ENCODE data around the gene PIEZO1.

PIEZO1 gene

DNA sequence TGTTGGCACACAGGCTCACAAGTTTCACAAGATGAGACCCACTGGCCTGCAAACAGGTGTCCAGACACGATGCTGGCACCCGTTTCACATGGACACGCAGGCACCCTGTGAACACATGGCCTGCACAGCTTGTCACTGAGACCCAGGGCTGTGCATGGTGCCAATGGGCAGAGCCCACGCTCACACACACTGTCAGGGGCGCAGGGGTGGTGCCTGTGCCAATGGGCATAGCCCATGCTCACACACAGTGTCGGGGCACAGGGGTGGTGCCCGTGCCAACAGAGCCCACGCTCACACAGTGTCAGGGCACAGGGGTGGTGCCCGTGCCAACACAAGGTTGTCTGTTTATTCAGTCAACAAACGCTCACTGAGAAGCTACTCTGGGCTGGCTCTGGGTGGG lies 49.4 kb downstream of the PIEZO1 start:
- DNase-seq (ENCODE audit: low spot score): no peak

DNA sequence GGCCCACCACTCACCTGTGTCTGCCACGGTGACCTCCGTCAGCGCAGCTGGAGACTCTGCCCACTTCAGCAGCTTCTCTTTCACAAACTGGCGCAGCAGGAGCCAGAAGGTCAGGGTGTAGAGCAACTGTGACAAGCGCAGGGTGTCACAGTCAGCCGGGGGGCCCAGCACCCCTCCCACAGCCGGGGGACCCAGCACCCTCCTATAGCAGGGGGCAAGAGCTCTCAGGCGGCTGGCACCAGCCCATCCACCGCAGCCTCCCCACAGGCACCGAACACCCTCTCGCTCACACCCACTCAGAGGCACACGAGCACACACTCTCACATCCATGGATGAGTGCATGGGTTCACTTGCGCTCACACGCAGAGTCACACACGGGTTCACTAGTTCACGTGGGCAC lies 49.9 kb downstream of the PIEZO1 start:
- no peak for DNase-seq (ENCODE audit: low spot score)

DNA sequence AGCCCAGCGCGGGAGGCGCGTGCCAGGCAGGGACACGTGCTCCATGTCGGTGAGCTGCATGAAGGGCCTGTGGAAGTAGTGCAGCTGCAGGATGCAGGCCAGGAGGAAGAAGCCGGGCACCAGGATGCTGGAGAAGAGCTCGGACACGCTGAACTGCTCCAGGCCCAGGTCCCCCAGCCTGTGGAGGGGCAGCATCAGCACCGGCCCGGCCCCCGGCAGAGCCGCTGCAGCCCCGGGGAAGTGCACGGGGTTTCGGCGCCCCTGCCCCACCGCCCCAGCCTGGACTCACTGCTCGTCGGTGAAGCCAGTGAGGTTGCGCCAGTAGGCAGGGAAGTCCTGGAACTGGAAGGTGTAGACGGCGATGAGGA lies 50.7 kb downstream of the PIEZO1 start:
- DNase-seq (ENCODE audit: low spot score): no peak

- no peak for DNase-seq (ENCODE audit: low spot score)
Observed at GRCh38 chr16:88733630-88734360, 51.2 kb downstream of the PIEZO1 start.

DNA sequence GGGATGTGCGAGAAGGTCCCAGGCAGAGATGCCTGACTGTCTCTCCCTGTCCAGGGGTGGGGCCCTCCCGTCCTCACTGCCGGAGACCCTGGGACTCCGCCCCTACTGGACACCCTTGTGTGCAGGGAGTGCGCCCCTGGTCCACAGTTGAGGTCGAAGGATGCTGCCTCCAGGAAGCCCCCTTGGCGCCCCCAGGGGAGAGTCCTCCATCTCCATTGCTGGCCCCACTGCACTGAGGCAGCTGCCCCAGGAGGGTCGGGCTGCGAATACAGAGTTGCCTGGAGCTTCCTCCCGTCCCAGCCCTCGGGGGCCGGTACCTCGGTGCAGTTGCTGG lies 52.1 kb downstream of the PIEZO1 start:
- DNase-seq (ENCODE audit: low spot score): no peak

GRCh38 chr16:88732172-88732960 lies 52.7 kb downstream of the PIEZO1 start:
- DNase-seq (ENCODE audit: low spot score): no peak

DNA sequence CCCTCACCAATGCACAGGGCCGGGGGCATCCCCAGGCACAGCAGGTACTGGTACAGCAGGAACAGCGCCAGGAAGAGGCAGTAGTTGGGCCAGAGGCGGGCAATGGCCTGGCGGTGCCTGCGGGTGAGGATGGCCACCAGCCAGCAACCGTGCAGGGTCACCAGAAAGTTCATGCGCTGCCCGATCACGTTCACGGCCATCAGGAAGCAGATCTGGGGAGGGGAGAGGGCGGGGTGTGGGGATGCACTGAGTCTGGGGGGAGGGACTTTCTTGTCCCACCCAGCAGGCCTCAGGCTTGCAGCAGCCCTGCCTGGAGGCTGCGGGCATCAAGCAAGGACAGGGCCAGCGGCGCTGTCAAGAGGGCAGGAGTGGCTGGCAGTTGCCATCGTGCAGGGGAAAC lies 53.3 kb downstream of the PIEZO1 start:
- DNase-seq (ENCODE audit: low spot score): no peak

DNA sequence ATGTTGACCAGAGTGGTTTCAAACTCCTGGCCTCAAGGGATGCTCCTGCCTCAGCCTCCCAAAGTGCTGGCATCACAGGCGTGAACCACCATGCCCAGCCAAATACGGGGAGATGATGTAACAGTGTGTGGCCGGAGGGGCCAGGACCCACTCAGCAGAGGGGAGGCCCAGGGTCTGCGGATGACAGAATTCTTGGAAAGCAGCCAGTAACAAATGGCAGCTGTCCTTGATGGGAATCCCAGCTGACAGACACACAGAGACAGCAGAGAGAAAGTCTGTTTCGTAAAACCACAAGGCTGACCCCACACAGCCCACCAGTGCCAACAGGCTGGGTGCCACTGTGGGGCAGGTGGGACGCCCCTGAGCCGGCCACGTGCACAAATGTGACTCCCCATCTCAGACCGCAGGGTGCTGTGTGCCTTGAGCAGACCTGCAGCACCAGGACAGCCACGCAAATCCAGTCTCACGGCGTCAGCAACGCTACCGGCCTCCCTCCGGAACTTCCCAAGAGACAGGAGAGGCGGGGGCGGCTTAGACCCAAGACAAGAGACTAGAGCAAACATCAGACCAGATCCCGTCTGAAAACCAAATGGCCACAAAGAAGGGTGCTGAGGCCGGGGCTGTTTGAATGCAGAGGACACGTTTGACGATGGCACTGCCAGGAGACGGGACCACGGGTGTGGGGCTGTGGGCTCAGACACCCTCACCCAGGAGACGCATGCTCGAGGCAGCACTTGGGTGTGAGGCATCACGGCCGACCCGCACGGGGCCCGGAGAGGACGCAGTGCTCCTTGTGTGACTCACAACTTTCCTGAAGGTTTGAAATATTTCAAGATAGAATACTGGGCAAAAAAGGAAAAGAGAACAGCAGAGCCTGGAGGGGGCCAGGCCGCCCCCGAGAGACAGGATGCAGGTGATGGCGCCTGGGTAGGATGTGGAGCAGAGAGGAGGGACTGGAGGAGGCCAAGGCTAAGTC lies 54.1 kb downstream of the PIEZO1 start:
- DNase-seq (ENCODE audit: low spot score): no peak

GRCh38 chr16:88727871-88728270 lies 57.1 kb downstream of the PIEZO1 start:
- no peak for DNase-seq (ENCODE audit: low spot score)

- DNase-seq (ENCODE audit: low spot score): no peak
Observed at GRCh38 chr16:88726981-88727380, 58.0 kb downstream of the PIEZO1 start.

DNA sequence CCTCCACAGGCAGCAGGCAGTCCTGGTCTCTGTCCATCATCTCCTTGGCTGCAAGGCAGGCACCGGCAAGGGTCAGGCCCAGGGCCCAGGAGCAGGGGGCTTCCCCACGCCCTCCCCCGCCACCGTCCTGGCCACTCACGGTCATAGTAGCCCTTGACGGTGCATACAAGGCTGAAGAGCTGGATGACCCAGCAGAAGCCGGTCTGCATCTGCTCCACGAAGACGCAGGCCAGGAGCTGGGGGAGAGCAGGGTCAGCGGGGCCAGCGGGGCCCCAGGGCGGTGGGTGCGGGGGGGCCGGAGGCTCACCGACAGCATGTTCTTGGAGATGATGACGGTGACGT lies 58.6 kb downstream of the PIEZO1 start:
- no peak for DNase-seq (ENCODE audit: low spot score)

- no peak for DNase-seq (ENCODE audit: low spot score)
Observed at GRCh38 chr16:88725609-88726407, 59.2 kb downstream of the PIEZO1 start.

GRCh38 chr16:88724855-88725555 lies 60.0 kb downstream of the PIEZO1 start:
- DNase-seq (ENCODE audit: low spot score): no peak

- DNase-seq (ENCODE audit: low spot score): no peak
Observed at GRCh38 chr16:88723911-88724310, 61.1 kb downstream of the PIEZO1 start.

DNA sequence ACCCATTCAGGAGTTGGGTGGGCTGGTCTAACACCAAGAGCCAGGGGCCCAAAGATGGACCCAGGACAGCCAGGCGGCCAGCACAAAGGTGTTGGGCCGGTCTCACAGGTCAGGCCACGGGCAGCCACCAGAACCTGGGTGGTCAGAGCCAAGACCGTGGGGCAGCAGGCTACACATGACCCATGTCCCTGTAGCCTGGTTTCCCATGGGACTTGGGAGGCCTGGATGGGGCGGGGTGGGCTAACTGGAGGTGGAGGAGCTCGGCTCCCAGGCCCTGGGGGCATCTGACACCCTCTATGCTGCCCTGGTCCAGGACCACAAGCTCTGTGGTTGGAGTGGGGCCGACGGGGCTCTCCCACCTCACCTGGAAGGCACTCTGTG lies 61.5 kb downstream of the PIEZO1 start:
- no peak for DNase-seq (ENCODE audit: low spot score)

DNA sequence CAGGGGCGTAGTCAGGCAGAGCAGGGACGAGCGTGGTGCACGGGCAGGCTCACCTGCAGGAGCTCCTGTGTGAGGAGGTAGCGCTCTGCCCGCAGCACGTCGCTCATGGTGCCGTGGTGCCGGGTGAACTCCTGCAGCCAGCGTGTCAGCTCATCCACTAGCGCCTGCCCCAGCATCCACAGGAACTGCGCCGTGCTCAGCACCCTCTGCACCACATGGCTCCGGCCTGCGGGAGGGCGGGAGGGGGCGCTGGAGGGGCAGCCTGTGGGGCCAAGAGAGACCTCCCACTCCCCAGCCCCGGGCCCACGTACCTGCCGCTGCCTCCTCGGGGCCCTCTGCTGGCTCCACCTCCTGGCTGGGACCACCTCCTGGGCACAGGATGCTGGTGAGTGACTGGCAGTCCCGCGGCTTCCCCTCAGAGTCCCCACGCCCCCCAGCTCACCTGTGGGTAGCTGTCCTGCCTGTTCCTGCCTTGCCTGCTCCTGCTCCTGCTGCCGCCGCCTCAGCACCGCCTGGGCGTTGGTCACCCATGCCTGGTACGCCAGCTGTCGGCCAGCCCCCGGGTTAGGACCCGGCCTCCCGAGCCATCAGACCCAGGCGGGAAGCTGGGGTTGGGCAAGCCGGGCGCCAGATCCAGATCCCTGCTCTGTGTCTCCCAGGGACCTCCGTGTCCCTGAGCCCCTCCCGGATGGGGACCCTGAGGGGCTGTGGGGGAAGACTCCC lies 62.1 kb downstream of the PIEZO1 start:
- no peak for DNase-seq (ENCODE audit: low spot score)

- no peak for DNase-seq (ENCODE audit: low spot score)
Observed at GRCh38 chr16:88721815-88722755, 62.9 kb downstream of the PIEZO1 start.

GRCh38 chr16:88721236-88721635 lies 63.8 kb downstream of the PIEZO1 start:
- DNase-seq (ENCODE audit: low spot score): no peak

DNA sequence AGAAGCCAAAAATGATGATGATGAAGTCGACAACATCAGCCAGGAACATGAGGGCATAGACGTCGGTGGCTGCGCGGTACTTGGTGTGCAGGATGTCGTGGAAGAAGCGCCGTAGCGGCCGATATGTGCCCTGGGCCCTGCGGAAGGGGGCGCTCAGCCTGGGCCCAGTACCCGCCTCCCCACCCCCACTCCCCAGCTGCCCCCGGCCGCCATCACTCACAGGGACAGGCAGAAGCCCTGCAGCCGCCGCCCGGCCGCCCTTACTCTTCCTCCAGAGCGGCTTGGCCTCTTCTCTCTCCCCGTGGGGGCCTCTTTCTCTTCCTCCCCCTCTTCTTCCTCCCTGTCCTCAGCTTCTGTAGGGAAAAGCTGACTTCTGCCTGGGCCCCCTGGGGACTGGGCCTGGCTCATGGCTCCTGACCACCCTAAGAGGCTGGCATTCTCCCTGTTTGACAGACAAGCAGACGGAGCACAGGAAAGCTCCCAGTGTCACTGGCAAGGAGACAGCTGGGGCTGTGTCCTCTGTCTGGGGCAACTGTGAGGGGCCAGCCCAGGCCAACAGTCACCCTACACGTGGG lies 64.5 kb downstream of the PIEZO1 start:
- no peak for DNase-seq (ENCODE audit: low spot score)
